ENCODE measurements around the gene EXOSC7. TPM values are rescaled to one million over a fixed set of nuclear protein-coding genes. Genes with fewer than 3 reads are reported as not detected.
"Not testable (repeated sequence)": the region's sequence is repeated elsewhere in the genome, so short reads cannot be mapped to it uniquely, and the experiment has no call there.

EXOSC7 gene
- total RNA-seq, 1 donor from 2014 or later = 40.7 TPM

GRCh38 chr3:45024542-45025255 lies 48.7 kb downstream of the EXOSC7 start:
- no peak for DNase-seq

- peak; percentile 80 for DNase-seq
Observed at GRCh38 chr3:45026038-45026437, 50.0 kb downstream of the EXOSC7 start, which contains the start of gene CLEC3B. Gene CLEC3B, plus strand, starts transcription at chr3:45026303. Its CDS starts 60 bp downstream, at chr3:45026363.

- peak; percentile 53 for DNase-seq
Observed at GRCh38 chr3:45026957-45027356, 50.9 kb downstream of the EXOSC7 start.

GRCh38 chr3:45027441-45027840 lies 51.4 kb downstream of the EXOSC7 start:
- DNase-seq = no peak

- no peak for DNase-seq
Observed at GRCh38 chr3:45029216-45029615, 53.2 kb downstream of the EXOSC7 start.

GRCh38 chr3:45029661-45030060 lies 53.6 kb downstream of the EXOSC7 start:
- DNase-seq = peak; percentile 45

- DNase-seq = no peak
Observed at GRCh38 chr3:45031531-45031930, 55.5 kb downstream of the EXOSC7 start.

GRCh38 chr3:45032113-45032512 lies 56.1 kb downstream of the EXOSC7 start:
- DNase-seq = no peak

GRCh38 chr3:45033791-45034190 lies 57.7 kb downstream of the EXOSC7 start:
- DNase-seq = no peak

GRCh38 chr3:45034612-45035252 lies 58.7 kb downstream of the EXOSC7 start:
- no peak for DNase-seq

- peak; percentile 70 for DNase-seq
Observed at GRCh38 chr3:45035441-45036301, 59.6 kb downstream of the EXOSC7 start.

GRCh38 chr3:45037720-45038455 lies 61.8 kb downstream of the EXOSC7 start:
- DNase-seq = peak; percentile 86

- no peak for DNase-seq
Observed at GRCh38 chr3:45041666-45042065, 65.6 kb downstream of the EXOSC7 start.

- DNase-seq = no peak
Observed at GRCh38 chr3:45042162-45042561, 66.1 kb downstream of the EXOSC7 start.

GRCh38 chr3:45043728-45044299 lies 67.8 kb downstream of the EXOSC7 start:
- DNase-seq = peak; percentile 61

GRCh38 chr3:45048244-45048643 lies 72.2 kb downstream of the EXOSC7 start:
- DNase-seq = no peak

- no peak for DNase-seq
Observed at GRCh38 chr3:45049807-45050206, 73.8 kb downstream of the EXOSC7 start.

GRCh38 chr3:45051685-45052084 lies 75.6 kb downstream of the EXOSC7 start:
- no peak for DNase-seq

GRCh38 chr3:45053805-45054195 lies 77.8 kb downstream of the EXOSC7 start:
- not testable (repeated sequence) for DNase-seq

- DNase-seq = peak; percentile 27
Observed at GRCh38 chr3:45054196-45054857, 78.3 kb downstream of the EXOSC7 start.

- DNase-seq = no peak
Observed at GRCh38 chr3:45055032-45055410, 79.0 kb downstream of the EXOSC7 start.

All from skin of body (tissue), 2 donors.